HG03039 (cell line): Measurements from ENCODE around the gene INPP5A.

ENCODE experiments used
- ATAC-seq: cut with Tn5 transposase; IDR thresholded peaks from one replicate; pipeline ENCODE4 v1.9.1; 2021; ENCODE audit warnings: mild to moderate bottlenecking, moderate library complexity; ENCODE audit not compliant: unreplicated experiment

The INPP5A gene

DNA sequence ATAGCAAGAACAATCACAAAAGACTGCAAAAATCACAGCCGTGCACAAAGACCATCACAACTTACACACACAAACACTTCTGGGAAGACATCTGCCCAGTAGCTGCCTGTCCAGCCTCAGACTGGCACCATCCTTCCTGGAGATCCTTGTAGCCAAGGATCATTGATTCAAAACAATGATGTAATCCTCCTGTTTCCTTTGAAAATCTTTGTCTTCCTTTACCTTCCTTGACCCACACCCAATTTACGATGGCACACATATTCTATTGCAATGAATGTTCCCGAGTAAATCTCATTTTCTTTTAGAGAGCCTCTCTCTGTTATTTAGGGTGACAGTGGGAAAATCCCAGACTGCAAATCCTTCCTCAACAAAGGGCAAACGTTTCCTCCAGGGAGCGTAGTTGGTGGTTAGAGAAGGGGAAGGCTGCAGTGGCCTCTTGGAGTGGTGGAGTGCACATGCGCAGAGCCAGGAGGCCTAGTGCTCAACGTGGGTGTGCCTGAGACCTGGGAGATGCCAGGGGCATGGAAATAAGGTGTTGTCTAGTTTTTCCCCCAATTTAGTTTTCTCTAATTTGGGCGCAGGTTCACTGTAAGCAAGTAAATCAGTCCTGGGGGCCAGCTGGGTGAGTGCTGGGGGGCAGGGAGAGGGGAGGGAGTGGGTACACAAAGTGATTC, 3.1 kb upstream of the INPP5A start:
- ATAC-seq: no peak

DNA sequence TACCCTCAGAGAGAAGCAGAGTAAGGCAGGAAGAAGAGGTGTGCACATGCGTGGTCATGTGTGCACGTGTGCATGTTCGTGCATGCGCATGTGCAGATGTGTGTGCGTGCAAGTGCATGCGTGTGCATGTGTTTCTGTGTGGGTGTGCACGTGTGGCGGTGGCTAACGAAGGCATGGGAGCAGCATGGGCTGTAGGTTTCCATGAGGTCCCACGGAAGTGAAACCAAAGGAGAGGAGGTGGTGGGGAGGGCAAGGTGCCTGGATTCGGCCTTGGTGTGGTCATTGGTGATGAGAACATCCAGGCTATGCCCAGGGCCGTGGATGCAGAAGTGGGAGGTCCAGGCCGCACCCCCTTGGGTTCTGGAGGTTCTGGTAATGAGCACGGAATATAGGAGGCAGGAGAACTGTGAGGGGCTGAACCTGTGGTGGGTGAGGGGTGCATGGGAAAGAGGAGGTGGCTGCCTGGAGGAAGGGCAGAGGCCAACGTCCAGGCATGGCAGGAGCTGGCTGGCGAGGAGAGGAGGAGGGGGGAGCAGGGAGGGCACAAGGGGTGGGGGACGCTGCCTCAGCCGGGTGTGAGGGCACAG, 2.4 kb upstream of the INPP5A start:
- ATAC-seq: no peak

DNA sequence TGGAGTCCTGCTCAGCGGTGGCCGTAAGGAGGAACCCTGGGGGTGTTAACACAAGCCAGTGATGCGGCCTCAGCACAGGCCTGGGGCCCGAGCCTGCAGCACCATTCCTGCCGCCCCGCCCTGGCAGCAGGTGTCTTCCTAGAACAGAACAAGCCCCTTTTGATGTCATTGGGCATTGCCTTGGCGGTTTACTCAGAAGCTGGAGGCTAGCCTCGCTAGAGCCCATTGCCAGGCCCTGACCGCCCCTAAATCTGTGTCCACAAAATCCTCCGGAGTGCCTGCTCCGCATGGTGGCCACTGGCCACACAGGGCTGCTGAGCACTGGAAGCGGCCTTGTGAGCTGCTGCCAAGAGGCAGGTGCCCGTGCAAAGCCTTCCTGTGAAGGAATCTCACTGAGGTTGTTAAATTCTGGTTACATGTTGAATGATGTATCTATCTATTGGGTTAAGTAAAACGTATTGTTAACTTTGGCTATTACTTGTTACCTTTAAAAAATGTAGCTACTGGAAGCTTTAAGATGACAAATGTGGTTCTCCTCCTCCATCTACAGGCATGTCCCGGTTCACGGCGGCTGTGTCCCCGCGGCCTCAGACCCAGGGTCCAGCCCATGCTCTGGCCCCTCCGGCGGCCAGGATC, 1.2 kb upstream of the INPP5A start:
- ATAC-seq: peak; percentile 2

DNA sequence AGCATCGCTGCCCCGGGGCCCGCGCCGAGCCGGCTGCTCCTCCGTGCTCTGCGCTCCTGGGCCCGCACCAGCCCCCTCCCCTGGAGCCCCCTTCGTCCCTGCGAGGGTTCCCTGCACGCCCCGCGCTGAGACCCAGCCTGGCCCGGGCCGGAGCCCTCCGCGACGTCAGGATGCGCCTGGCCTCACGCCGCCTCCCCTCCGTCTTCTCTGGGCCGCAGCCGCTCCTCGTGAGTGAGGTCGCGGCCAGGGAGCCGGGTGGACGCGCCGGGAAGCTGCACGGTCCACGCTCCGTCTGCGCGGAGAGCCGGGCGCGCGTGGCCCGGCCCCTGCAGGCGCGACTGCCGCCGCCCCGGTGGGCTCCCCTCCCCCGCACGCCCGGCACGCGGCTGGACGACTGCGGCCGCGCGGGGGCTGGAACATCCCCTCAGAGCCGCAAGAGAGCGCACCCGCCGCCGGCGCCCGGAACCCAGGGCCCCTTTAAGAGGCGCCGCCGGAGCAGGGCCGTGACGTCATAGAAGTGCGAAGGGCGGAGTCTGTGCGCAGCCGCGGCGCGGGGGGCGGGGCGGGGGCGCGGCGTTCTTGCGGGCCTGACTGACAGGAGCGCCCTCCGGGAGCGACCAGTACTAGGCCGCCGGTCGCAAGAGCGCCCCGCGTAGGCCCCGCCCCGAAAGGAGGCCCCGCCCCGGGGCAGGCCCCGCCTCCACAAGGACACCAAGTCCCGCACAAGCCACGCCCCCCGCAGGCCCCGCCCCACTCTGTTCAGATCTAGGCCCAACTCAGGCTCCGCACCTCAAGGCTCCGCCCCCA, 507 bp upstream of the INPP5A start:
- peak; percentile 83 for ATAC-seq

DNA sequence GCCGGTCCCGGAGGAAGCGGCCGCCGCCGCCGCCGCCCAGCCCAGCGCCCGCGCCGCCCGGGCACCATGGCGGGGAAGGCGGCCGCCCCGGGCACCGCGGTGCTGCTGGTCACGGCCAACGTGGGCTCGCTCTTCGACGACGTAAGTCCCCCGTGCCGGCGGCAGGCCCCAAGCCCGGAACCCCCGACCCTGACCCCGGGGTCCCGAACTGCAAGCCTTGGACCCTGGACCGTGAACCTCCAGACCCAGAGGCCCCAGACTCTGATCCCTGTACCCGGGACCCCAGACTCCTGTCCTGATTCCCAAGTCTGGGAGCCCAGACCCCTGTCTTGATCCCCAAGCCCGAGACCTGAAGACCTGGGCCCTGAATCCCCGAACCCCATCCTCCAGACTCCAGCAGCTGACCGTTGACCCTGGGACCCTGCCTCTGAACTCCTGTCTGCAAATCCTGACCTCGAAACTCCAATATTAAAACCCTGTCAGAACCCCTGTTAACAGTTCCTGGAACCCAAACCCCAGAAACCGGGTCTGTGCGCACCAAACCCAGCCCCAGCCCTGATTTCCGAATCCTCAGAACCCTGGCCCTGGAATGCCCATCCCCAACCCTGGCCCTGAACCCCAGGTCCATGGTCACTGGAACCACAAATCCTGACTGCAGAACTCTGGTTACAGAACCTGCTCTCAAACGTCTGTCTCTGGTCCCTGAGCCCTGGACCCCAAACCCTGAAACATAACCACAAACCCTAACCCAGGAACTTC, 623 bp downstream of the INPP5A start:
- no peak for ATAC-seq

DNA sequence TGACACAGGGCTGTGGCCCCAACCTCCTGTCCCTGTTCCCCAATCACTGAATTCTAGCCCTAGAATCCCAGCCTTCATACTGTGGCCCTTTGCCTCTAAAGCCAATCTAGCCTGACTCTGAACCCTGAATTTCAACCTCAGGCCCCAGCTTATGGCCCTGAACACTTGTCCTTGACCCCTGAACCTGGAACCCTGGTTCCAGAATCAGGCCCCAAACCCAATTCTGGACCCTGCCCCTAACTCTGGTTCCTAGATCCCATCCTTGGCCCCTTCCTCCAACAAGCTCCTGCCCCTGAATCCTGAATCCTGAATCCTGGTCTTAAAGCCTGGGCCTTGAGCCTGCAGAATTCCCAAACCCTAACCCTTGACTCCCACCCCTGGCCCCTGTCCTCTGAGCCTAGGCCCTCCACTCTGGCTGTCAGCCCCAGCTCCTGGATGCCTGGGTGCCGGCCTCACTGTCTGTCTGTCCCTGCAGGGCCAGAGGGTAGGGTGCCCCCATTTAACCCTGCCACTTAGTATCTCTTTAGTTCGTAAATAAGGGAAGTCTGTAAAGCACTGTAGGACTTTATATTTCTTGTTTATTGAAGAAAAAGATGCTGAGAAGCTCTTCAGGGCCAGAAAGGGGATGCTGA, 1.3 kb downstream of the INPP5A start:
- no peak for ATAC-seq

DNA sequence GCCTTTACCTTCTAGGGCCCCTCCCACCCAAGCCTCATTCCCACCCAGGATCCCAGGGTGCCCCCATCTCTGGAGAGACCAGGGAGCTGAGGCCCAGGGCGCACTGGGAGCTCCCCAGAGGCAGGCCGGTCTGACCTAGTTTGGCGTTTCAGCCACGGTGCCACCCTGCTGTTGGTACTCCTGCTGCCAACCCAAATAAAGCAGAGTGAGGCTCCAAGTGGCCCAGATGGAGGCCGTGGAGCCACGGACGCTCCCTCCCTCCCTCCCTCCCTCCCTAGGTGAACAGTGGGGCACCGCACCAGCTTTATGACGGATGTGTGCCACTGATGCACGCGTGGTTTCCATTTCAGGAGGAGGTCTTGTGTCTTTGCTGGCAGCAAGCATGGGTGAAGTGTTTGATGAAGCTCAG, 1.8 kb downstream of the INPP5A start:
- no peak for ATAC-seq

DNA sequence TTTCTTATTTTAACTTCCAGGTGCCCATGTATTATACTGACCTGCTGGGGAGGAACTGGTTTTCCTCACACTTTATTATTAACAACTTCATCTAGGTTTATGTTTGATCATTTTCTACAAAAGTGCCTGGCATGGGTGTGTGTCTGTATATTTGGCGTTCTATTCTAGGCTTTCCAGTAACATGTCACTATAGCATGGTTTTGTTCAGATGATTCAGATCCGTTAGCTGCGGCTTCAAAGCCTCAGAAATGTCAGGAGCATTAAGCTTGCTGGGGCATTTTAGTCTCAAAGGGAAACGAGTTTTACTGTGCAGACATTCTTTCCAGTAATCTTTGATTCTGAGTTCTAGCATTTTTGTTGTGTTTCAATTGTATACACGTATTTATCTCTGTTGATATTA, 2.3 kb downstream of the INPP5A start:
- ATAC-seq: no peak

DNA sequence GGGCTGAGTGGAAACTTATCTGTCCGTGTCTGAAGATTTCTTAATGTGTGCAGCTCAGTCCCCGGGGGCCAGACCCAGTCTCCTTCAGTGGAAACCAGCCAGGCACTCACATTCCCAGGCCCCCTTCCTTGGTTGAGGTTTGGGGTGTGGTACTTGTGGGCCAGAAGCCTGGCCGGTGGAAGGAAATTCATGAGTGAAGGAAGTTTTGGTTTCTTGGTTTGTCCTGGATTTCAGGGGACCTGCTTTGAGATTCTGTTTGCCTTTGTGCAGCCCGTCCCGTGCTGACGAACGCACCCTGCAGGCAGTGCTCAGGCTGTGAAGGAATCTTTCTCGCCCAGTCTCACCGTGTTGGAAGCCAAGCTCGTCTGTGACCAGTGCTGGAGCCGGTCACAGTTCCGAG, 2.9 kb downstream of the INPP5A start:
- ATAC-seq: no peak

DNA sequence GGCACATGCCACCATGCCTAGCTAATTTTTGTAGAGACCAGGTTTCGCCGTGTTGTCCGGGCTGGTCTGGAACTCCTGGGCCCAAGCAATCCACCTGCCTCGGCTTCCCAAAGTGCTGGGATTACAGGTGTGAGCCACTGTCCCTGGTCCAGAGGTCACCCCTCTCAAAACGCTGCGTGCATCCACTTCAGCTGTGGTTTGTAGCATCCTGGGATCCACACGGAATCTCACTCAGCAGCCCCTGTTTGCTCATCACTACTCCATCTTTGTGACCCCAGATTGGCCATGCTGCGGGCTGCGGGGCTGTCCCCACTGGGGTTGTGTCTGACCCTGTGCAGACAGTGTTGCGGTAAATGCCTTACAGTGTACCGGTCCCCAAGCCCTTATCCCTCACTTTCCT, 3.5 kb downstream of the INPP5A start:
- no peak for ATAC-seq

DNA sequence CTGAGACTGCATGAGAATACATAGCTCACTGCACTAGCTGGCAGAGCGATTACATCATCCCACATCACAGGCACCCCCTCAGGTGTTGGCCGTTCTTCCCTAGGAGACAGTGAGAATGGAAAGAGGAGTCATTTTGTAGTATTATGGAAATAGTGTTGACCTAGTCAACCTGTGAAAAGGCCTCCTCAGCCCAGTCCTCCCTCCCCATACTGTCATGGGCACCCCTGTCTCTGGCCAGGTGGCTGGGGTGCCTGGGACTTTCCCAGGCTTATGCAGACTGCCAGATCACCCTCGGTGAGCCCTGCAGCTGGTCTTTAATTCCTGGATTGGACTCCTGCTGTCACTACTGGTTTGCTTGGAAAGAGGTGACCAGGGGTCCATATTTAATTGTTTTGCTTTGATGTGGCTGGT, 4.0 kb downstream of the INPP5A start:
- no peak for ATAC-seq

DNA sequence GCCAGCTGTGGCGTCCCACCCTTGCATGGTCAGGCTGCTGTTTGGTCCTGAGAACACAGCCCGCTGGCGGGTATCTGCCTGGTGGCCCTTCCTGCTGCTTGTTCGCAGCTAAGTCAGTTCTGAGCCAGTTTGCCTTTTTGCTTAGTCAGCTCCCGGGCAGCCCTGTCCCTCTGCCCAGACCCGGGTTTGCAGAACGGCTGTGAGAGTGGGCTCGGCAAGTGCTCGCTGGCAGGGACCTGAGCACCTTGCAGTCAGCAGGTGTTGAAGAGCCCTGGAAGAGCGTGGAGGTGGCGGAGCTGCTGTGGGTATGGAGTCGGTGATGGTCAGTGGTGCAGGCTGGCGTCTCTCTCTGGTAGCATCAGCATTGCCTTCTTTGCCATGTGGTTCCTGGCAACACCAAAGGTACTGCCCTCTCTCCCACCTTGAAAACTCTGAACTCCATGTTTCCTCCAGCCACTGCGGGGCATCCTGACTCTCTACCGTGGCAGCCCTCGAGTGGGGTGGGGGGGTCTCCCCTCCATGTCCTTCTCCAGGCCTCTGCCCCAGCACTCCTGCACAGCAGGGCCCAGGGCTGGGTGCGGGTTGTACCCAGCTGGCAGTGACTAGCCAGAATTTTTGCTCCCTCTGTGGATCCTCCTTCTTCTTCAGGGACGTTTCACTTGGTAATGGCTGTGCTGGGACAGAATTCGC, 4.6 kb downstream of the INPP5A start:
- ATAC-seq: no peak

DNA sequence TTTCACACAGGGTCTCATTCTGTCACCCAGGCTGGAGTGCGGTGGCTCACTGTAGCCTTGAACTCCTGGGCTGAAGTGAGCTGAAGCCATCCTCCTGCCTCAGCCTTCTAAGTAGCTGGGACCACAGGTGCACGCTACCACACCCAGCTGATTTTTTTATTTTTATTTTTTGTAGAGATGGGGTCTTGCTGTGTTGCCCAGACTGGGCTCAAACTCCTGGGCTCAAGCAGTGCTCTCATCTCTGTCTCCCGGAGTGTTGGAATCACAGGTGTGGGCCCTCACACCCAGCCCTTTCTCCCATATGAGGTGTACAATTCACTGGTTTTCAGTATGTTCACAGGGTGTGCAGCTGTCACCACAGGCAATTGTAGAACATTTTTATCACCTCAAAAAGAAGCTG, 5.2 kb downstream of the INPP5A start:
- ATAC-seq: no peak

DNA sequence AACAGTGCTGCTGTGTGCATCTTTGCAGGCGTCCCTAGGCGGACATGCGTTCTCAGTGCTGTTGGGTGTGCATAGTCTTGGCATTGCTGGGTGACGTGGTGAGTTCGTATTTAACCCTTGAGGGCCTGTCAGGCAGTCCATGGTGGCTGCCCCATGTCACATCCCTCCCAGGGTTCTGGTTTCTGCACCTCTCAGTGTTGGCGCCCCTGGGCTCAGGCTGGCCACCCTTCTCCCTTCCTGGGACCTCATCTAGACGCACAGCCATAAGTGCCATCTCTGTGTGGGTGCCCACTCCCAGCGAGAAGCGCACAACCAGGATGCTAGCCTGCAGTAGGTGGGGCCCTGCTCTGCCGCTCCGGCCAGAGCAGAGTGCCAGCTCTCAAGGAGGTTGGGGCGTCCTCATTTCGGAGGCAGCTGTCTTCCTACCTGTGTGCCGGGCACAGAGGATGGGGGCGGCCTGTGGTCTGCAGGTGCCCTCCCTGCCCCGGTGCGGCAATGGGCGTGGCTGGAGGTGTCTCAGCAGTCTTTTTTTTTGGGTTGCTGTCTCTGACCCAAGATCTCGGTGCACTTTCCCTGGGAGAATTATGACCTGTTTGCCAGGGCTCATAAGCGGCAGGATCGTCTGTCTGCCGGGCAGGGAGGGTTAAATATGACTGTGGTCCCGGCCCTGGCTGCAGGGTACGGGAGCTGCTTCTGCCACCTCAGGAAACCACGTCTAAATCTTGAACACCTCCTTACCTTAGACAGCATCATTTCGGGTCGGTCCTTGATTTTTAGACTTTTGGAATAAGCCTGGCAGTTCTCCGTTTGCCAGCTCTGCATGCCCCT, 6.5 kb downstream of the INPP5A start:
- no peak for ATAC-seq

DNA sequence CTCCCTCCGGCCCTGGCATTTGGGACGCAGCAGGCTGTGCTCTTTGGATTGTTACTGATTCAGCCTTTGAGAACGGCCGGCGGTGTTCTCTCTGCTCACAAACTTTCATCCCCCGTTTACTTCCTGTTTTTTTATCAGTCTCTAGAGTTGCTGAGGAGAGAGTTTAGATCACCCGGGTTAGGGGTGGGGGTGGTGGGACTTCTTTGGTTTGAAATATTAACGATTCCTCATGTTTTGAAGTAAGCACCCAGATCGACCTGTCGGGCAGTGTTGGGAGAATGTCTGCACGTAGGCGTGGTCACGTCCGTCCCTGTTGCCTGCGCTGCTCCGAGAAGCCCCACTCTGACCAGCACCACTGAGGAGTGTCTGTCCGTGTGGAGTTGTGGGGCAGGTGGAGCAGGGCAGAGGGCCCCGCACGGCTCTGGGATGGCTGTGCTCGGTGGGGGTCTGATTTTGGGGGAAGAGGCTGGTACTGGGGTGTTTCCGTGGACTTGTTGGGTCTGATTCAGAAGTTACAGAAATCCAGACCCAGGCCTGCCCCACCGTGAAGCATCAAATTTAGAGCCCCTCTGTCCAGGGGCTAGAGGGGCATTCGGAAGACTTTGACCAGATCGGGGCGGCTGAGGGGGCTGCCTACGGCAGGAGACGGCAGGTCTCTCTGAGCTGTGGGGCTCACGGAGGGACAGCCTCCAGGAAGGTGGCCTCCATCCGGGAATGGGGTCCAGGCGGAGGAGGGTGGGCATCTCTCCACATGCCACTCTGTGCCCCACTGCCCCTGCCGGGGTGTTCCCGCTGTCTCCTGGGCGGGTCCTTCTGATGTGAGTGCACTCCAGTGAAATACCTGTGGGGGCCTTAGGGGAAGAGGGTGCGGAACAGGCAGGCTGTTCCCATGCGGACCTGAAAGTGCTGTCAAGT, 7.4 kb downstream of the INPP5A start:
- no peak for ATAC-seq

DNA sequence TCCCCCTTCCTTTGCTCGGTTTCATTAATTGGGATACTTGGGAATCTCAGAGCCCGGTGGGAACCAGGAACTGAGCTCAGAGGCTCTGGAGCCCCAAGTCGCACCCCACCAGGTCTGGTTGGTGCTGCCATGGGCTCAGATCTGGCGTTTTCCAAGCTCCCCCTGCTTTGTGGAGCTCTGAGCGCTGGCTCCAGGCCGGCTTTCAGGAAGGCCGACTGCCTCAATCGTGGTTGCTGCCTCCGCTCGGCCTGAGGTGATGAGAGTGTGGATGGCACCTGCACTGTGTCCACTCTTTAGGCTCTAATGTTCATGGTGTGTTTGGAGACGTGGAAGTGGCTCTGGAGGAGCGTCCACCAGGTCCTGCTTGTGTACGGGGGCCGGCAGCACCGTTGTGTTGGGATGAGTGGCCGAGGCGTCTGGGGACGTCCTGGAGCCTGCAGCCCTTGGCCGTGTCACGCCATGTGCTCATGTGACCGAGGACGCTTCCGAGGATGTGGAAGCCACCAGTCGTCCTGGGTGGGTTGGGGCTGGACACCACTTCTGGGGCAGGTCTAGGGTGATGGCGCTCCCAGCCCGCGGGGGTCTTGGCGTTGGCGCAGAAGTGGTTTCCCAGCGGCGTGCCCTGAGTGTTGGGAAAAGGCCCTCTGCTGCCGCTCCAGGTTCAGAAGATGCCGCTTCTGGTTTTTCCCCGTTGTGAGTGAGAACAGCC, 8.2 kb downstream of the INPP5A start:
- ATAC-seq: no peak
